CD8-positive, alpha-beta memory T cell (primary cell): ENCODE measurements around the gene NFKBIA. TPM values are rescaled to one million over a fixed set of nuclear protein-coding genes. Genes with fewer than 3 reads are reported as not detected.
A peak's percentile ranks its signal among the peaks of the same experiment; 100 is the strongest.

Source experiments
- CTCF ChIA-PET: fragments of 350-600 bp; sonication (Branson Sonifier 250); formaldehyde crosslinking; loops from one replicate; lab custom pipeline; 2021; ENCODE audit warnings: antibody characterized with exemption; lab: Charles Lee
- POLR2A ChIA-PET: fragments of 350-600 bp; sonication (Branson Sonifier 250); formaldehyde crosslinking; loops from one replicate; lab custom pipeline; 2021; ENCODE audit warnings: antibody characterized with exemption; lab: Charles Lee
- DNase-seq, 5 donors: peaks; one replicate each; pipeline versions ENCODE4 v3.0.0 to v3.0.0-alpha.2; 2020 to 2022; ENCODE audit warnings: mixed read lengths in 1 of 5
- H3K27ac ChIP-seq: one replicate; pipeline ENCODE4 v1.7.0; 2013; ENCODE audit warnings: low read depth, mild to moderate bottlenecking, low read length, moderate library complexity
- H3K27me3 ChIP-seq: 2 replicates; pipeline ENCODE4 v1.7.0; 2013; ENCODE audit warnings: low read length, mild to moderate bottlenecking; ENCODE audit not compliant: insufficient read depth, poor library complexity, severe bottlenecking
- H3K36me3 ChIP-seq: 2 replicates; pipeline ENCODE4 v1.7.0; 2013; ENCODE audit warnings: mild to moderate bottlenecking, low read length, moderate library complexity; ENCODE audit not compliant: insufficient read depth
- H3K4me1 ChIP-seq: 2 replicates; pipeline ENCODE4 v1.7.0; 2013; ENCODE audit warnings: mild to moderate bottlenecking, low read length, moderate library complexity; ENCODE audit not compliant: insufficient read depth
- H3K4me3 ChIP-seq: 2 replicates; pipeline ENCODE4 v1.7.0; 2013; ENCODE audit warnings: mild to moderate bottlenecking, low read length
- H3K9me3 ChIP-seq: 2 replicates; pipeline ENCODE4 v1.7.0; 2013; ENCODE audit warnings: mild to moderate bottlenecking, low read length
- H3K27ac Mint-ChIP-seq, 8 donors: one replicate each; pipeline ENCODE4 v1.8.0; 2020 to 2021; ENCODE audit warnings: mixed read lengths in 8 of 8, mild to moderate bottlenecking in 6 of 8, inconsistent platforms in 3 of 8, moderate library complexity in 3 of 8
- H3K27me3 Mint-ChIP-seq, 2 donors: one replicate each; pipeline ENCODE4 v1.8.0; 2020 to 2021; ENCODE audit warnings: mixed read lengths in 2 of 2, mild to moderate bottlenecking in 1 of 2, moderate library complexity in 1 of 2
- H3K36me3 Mint-ChIP-seq, 3 donors: one replicate each; pipeline ENCODE4 v1.8.0; 2020 to 2021; ENCODE audit warnings: mixed read lengths in 3 of 3, inconsistent platforms in 1 of 3, mild to moderate bottlenecking in 1 of 3
- H3K4me1 Mint-ChIP-seq, 3 donors: one replicate each; pipeline ENCODE4 v1.8.0; 2020 to 2021; ENCODE audit warnings: mixed read lengths in 3 of 3, inconsistent platforms in 1 of 3, mild to moderate bottlenecking in 1 of 3
- H3K4me3 Mint-ChIP-seq, 7 donors: one replicate each; pipeline ENCODE4 v1.8.0; 2020 to 2021; ENCODE audit warnings: mixed read lengths in 7 of 7, mild to moderate bottlenecking in 6 of 7, moderate library complexity in 4 of 7, inconsistent platforms in 2 of 7
- H3K9me3 Mint-ChIP-seq, 5 donors: one replicate each; pipeline ENCODE4 v1.8.0; 2020 to 2022; ENCODE audit warnings: mixed read lengths in 5 of 5, mild to moderate bottlenecking in 3 of 5, moderate library complexity in 2 of 5, inconsistent platforms in 1 of 5
- polyA plus RNA-seq: library from polyadenylated mRNA; unstranded; fragments of 300-500 nt; fragmentation: Illumina TruSeq; gene quantifications from one replicate; pipeline ENCODE4 v1.2.3, GENCODE V29; 2021
- total RNA-seq, 2 experiments: library from RNA; stranded (reverse); gene quantifications; one replicate each; pipeline ENCODE4 v1.2.3, GENCODE V29; 2021

NFKBIA gene
- total and polyA plus RNA-seq, 3 experiments from 2014 or later, result 344 to 483 (median 482) TPM

DNA sequence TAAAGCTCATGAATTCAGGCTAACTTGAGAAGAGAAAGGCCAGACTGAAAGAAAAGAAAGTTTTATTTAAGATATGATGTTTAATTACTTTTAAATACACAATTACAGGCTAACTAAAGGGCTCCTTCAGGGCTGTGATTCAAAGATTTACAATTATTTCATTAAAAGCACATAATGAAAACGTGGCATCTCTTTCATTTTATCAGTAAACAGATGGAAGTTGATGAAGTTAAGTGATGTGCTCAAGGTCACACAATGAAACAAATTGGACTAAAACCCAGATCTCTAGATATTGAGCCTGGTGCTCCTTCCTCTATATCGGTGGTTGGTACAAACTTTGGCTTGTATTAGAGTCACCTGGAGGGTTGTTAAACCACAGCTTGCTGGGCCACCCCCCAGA is 13.5 kb upstream of the NFKBIA start:
- no peak for DNase-seq
- Histone ChIP-seq H3K27ac (no peak overlapping the region), H3K4me1 (peaks cover 41% of the 10 kb centered on the region), H3K9me3 (no peaks in the 10 kb centered on the region), H3K4me3 (no peak overlapping the region), H3K36me3 (no peaks in the 10 kb centered on the region), H3K27me3 (no peaks in the 10 kb centered on the region)
- peaks cover 51 to 64% (median 60%) of the 10 kb centered on the region in 3 donors for H3K4me1 Mint-ChIP-seq
- no peaks in the 10 kb centered on the region for H3K9me3 Mint-ChIP-seq
- no peaks in the 10 kb centered on the region for H3K36me3 Mint-ChIP-seq
- CTCF ChIA-PET, result interaction anchor here (0.8 to 18.9 kb wide), 5 partner anchors 13 to 288 kb away, joined by 3 to 273 read pairs (median 5); partner anchors contain the start of gene NFKBIA
- H3K4me3 Mint-ChIP-seq, result peak overlapping the region in 4 of 7 donors; percentile 12 to 68 (median 42)
- POLR2A ChIA-PET, result interaction anchor here (0.8 to 5.3 kb wide), 2 partner anchors 14 to 220 kb away, joined by 3 to 99 read pairs; partner anchors contain the start of gene NFKBIA
- H3K27ac Mint-ChIP-seq, result peak overlapping the region; percentile 86 to 99 (median 96)
- H3K27me3 Mint-ChIP-seq, result peaks cover 0 to 4% of the 10 kb centered on the region in 2 donors

DNA sequence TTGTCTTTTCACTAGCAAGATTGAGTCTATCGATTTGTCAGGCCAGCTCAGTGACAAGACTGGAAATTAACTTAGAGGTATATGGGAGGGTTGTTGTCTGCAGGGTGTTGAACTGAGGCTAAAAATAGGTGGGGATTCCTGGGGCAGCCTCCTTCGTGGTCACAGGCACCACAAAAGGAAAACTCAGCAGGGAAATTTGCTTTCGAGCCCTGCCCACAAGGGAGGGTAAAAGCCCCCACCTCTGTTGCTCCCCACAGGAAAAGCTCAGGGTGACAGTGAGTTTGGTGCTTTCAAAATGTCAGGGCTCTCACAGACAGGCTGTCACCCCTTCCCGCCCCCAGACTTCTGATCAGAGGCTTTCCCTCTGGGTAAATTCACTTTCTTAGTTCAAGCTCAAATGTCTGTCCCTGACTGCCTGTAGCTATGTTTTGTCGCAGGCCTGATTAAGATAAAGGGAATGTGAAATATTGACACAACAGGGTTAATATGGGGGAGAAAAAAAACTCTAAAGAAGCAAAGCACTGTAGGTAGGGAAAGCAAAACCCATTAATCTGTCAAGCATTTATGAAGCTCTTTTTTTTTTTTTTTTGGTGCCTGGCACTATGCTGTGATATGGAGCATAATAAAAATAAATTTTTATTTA is 11.7 kb upstream of the NFKBIA start:
- Histone ChIP-seq H3K4me3 (peak overlapping the region; percentile 32), H3K27me3 (no peaks in the 10 kb centered on the region), H3K4me1 (peaks cover 34% of the 10 kb centered on the region), H3K36me3 (no peaks in the 10 kb centered on the region), H3K27ac (no peak overlapping the region), H3K9me3 (no peaks in the 10 kb centered on the region)
- ChIA-PET CTCF (interaction anchor here (0.9 to 18.9 kb wide), 15 partner anchors 8 to 743 kb away, joined by 3 to 273 read pairs (median 4); partner anchors contain the start of genes NFKBIA, PPP2R3C and PSMA6), POLR2A (interaction anchor here (0.5 to 5.3 kb wide), 12 partner anchors 12 to 539 kb away, joined by 3 to 99 read pairs (median 4); partner anchors contain the start of genes FAM177A1, NFKBIA, PPP2R3C and PRORP)
- H3K27me3 Mint-ChIP-seq, result peaks cover 0 to 4% of the 10 kb centered on the region in 2 donors
- no peaks in the 10 kb centered on the region for H3K9me3 Mint-ChIP-seq
- H3K27ac Mint-ChIP-seq, result peak overlapping the region; percentile 86 to 99 (median 96)
- H3K36me3 Mint-ChIP-seq, result no peaks in the 10 kb centered on the region
- H3K4me1 Mint-ChIP-seq, result peaks cover 49 to 61% (median 58%) of the 10 kb centered on the region in 3 donors
- peak overlapping the region; percentile 41 to 86 (median 80) for H3K4me3 Mint-ChIP-seq
- DNase-seq, result peak; percentile 55 to 79 (median 68)

DNA sequence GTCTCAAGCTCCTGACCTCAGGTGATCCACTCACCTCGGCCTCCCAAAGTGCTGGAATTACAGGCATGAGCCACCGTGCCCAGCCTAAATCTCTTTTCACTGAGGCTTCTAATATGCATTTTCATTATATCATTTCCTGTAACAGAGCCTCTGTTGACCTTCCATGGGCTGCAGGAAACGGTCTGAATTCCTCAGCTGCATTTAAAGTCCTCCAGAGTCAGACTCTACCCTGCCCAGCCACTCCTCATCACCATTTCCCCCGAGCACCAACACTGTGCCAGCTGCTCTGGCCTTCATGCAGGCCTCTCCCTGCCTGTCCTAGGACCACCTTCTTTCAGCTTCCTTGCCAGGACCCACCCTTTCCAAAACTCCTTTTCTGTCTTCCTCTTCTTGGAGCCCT is 9.8 kb upstream of the NFKBIA start:
- no peak overlapping the region for H3K27ac ChIP-seq
- H3K9me3 ChIP-seq, result no peaks in the 10 kb centered on the region
- H3K27me3 ChIP-seq, result no peaks in the 10 kb centered on the region
- Mint-ChIP-seq H3K9me3 (no peaks in the 10 kb centered on the region), H3K4me3 (no peak overlapping the region), H3K4me1 (peaks cover 49 to 56% (median 54%) of the 10 kb centered on the region in 3 donors), H3K27ac (peak overlapping the region in 5 of 8 donors; percentile 27 to 96 (median 51)), H3K27me3 (peaks cover 0 to 4% of the 10 kb centered on the region in 2 donors), H3K36me3 (no peaks in the 10 kb centered on the region)
- H3K4me3 ChIP-seq, result no peak overlapping the region
- peaks cover 34% of the 10 kb centered on the region for H3K4me1 ChIP-seq
- ChIA-PET POLR2A (interaction anchor here (0.6 to 5.3 kb wide), 2 partner anchors 10 to 517 kb away, joined by 5 to 99 read pairs; partner anchors contain the start of gene NFKBIA), CTCF (interaction anchor here (0.7 to 18.9 kb wide), 10 partner anchors 7 to 746 kb away, joined by 3 to 273 read pairs (median 4); partner anchors contain the start of genes NFKBIA and PSMA6)
- DNase-seq, result no peak
- H3K36me3 ChIP-seq, result no peaks in the 10 kb centered on the region

DNA sequence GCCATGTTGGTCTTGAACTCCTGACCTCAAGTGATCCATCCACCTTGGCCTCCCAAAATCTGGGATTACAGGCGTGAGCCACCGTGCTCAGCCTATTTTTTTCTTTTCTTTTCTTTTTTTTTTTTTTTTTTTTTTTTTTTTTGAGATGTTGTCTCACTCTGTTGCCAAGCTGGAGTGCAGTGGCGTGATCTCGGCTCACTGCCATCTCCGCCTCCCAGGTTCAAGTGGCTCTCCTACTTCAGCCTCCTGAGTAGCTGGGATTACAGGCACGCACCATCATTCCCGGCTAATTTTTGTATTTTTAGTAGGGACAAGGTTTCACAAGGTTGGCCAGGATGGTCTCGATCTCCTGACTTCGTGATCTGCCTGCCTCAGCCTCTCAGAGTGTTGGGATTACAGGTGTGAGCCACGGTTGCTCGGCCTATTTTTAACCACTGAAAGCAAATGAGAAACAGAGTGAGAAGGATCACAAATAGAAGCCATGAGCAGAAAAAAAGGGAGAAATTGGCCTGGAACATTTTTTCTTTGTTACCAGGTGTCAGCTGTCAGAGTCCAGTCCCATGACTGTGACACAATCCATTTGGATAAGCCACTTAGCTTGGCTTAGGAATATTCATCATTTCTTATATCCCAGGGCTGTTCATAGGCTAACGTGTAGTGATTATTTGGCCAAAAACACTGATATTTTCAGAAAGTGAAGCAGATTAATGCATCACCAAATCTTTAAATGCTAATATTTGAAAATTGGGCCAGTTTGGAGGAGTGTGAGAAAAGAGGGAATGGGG is 7.9 kb upstream of the NFKBIA start:
- H3K27me3 ChIP-seq, result no peaks in the 10 kb centered on the region
- H3K4me3 ChIP-seq, result no peak overlapping the region
- H3K27ac Mint-ChIP-seq, result peak overlapping the region in 5 of 8 donors; percentile 32 to 94 (median 79)
- peaks cover 0 to 4% of the 10 kb centered on the region in 2 donors for H3K27me3 Mint-ChIP-seq
- no peaks in the 10 kb centered on the region for H3K9me3 ChIP-seq
- no peaks in the 10 kb centered on the region for H3K36me3 Mint-ChIP-seq
- H3K4me1 Mint-ChIP-seq, result peaks cover 39 to 43% (median 42%) of the 10 kb centered on the region in 3 donors
- H3K4me3 Mint-ChIP-seq, result peak overlapping the region in 1 of 7 donors; percentile 44
- no peak overlapping the region for H3K27ac ChIP-seq
- H3K9me3 Mint-ChIP-seq, result no peaks in the 10 kb centered on the region
- H3K36me3 ChIP-seq, result no peaks in the 10 kb centered on the region
- peaks cover 24% of the 10 kb centered on the region for H3K4me1 ChIP-seq
- POLR2A ChIA-PET, result no interaction called here
- CTCF ChIA-PET, result interaction anchor here (0.9 to 18.9 kb wide), 13 partner anchors 9 to 342 kb away, joined by 3 to 273 read pairs (median 4); partner anchors contain the start of gene NFKBIA
- DNase-seq, result no peak

DNA sequence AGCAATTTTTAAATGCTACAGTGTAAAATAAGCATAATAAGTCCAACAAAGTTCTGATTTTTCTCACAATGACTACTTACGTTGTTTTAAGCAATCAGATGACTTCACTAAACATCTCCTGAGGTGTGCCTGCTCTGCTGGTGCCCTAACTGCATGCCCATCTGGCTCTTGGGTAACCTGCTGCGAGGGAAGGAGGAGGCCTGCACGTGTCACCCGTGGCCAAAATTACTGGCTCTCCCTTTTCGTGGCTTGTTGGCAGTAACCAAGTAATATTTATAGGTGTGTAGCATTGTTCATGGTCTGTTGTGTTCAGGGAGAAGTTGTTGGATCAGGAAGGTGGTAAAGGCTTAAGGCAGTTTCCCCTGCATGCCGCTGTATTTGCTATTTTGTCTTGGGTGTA is 6.3 kb upstream of the NFKBIA start:
- ChIA-PET CTCF (interaction anchor here (1.0 to 18.9 kb wide), 4 partner anchors 9 to 270 kb away, joined by 3 to 273 read pairs (median 10); no protein-coding TSS in a partner anchor), POLR2A (no interaction called here)
- Histone ChIP-seq H3K27me3 (no peaks in the 10 kb centered on the region), H3K4me1 (peaks cover 19% of the 10 kb centered on the region), H3K4me3 (no peak overlapping the region), H3K36me3 (no peaks in the 10 kb centered on the region), H3K27ac (no peak overlapping the region), H3K9me3 (no peaks in the 10 kb centered on the region)
- H3K4me1 Mint-ChIP-seq, result peaks cover 36 to 41% (median 39%) of the 10 kb centered on the region in 3 donors
- H3K4me3 Mint-ChIP-seq, result no peak overlapping the region
- H3K9me3 Mint-ChIP-seq, result no peaks in the 10 kb centered on the region
- no peak overlapping the region for H3K27ac Mint-ChIP-seq
- DNase-seq, result no peak
- H3K27me3 Mint-ChIP-seq, result no peaks in the 10 kb centered on the region
- H3K36me3 Mint-ChIP-seq, result no peaks in the 10 kb centered on the region

DNA sequence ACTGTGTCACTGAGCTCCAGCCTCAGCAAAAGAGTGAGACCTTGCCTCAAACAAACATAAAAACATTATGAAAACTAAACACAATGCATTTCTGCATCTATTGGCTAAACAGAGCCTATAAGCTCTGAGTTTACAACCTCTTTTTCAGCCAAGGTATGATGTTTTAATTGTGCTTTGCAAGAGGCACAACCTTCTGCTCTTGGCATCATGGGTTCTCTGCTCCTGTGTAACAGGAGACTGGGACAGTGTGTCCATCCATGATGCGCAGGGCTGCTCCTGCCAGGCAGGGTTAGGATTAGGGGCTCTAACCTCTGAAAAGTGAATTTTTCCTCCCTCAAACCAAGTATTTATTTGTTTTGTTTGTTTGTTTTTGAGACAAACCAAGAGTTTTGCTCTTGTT is 5.0 kb upstream of the NFKBIA start:
- Histone ChIP-seq H3K27ac (no peak overlapping the region), H3K36me3 (no peaks in the 10 kb centered on the region), H3K27me3 (no peaks in the 10 kb centered on the region), H3K4me3 (no peak overlapping the region), H3K9me3 (no peaks in the 10 kb centered on the region), H3K4me1 (peaks cover 16% of the 10 kb centered on the region)
- ChIA-PET POLR2A (no interaction called here), CTCF (interaction anchor here (0.6 to 18.9 kb wide), 3 partner anchors 13 to 269 kb away, joined by 4 to 273 read pairs (median 12); no protein-coding TSS in a partner anchor)
- Mint-ChIP-seq H3K27ac (no peak overlapping the region), H3K4me3 (no peak overlapping the region), H3K9me3 (peaks cover 0 to under 1% (median 0%) of the 10 kb centered on the region in 5 donors), H3K36me3 (peaks cover 0 to 4% (median 0%) of the 10 kb centered on the region in 3 donors), H3K4me1 (peaks cover 31 to 40% (median 39%) of the 10 kb centered on the region in 3 donors), H3K27me3 (peaks cover 0 to 4% of the 10 kb centered on the region in 2 donors)
- DNase-seq, result no peak

DNA sequence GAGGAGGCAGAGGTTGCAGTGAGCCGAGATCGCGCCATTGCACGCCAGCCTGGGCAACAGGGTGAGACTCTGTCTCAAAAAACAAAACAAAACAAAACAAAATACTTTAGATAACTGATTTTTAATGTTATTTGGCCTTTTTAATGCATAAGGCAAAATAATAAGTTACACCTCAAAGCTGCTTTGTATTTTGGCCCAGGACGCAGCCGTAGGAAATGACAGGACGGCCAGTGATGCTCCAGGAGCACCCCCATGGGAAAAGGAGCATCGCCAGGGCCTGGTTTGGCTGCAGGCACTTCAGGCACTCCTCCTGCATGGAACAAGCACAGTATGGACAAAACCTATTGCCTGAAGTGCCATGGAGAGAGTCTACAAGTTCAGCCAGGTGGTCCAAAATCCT is 3.5 kb upstream of the NFKBIA start:
- peaks cover 0 to 15% of the 10 kb centered on the region in 2 donors for H3K27me3 Mint-ChIP-seq
- ChIA-PET POLR2A (interaction anchor here (0.8 kb wide), 1 partner anchor 116 kb away, joined by 4 read pairs; the partner anchor contains the start of gene PSMA6), CTCF (interaction anchor here (0.8 to 18.9 kb wide), 4 partner anchors 8 to 267 kb away, joined by 3 to 273 read pairs (median 8); no protein-coding TSS in a partner anchor)
- H3K27me3 ChIP-seq, result no peaks in the 10 kb centered on the region
- peaks cover 5% of the 10 kb centered on the region for H3K36me3 ChIP-seq
- H3K4me1 ChIP-seq, result peaks cover 22% of the 10 kb centered on the region
- H3K4me3 Mint-ChIP-seq, result no peak overlapping the region
- H3K9me3 ChIP-seq, result no peaks in the 10 kb centered on the region
- no peak for DNase-seq
- peaks cover 0 to 4% (median 0%) of the 10 kb centered on the region in 5 donors for H3K9me3 Mint-ChIP-seq
- H3K27ac Mint-ChIP-seq, result no peak overlapping the region
- H3K4me3 ChIP-seq, result no peak overlapping the region
- no peak overlapping the region for H3K27ac ChIP-seq
- H3K36me3 Mint-ChIP-seq, result peaks cover 6 to 15% (median 7%) of the 10 kb centered on the region in 3 donors
- H3K4me1 Mint-ChIP-seq, result peaks cover 29 to 37% (median 36%) of the 10 kb centered on the region in 3 donors
